Measurements from ENCODE around the gene MX1.

The MX1 gene

DNA sequence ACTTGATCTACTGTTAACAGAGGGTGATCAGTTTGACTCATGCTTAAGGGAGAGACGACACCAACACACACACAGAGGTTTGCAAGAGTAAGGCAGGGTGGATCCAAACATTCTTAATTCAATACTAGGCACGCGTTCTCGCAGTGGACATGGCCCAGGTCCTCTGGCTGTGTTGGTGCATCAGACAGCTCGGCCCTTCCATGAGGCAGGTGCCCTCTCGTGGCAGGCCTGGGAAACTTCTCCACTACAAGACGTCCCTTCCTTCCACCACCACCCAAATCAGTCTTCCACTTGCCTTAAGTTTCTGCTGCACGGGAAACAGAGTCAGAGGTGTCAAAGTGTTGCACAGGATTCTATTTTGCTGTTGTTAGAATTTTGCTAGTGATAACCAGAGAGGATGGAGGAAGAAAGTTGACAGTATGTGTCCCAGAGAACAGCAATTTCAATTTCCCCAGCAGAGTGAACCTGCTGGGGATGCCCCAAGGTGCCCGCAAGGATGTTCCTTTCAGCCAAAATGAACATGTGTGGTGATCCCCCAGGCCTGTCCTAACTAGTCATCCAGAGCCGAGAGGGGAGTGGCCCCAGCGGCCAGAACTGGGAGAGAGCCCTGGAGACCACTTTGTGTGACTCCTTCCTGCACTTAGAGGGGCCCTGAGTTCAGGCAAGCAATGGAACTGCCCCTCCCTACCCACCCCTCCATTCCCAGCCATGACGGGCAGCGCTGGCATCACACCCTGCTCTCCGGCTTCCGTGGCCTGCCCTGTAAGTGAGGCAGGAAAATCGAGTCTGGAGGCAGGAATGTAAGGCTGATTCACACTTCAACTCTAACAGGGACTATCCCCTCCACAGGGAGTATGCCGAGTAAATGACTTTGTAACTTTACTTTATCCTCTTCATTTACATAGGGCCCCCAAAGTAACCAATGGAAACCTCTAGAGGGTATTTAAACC is 34.8 kb downstream of the MX1 start:
- DNase-seq: peak; percentile 59

DNA sequence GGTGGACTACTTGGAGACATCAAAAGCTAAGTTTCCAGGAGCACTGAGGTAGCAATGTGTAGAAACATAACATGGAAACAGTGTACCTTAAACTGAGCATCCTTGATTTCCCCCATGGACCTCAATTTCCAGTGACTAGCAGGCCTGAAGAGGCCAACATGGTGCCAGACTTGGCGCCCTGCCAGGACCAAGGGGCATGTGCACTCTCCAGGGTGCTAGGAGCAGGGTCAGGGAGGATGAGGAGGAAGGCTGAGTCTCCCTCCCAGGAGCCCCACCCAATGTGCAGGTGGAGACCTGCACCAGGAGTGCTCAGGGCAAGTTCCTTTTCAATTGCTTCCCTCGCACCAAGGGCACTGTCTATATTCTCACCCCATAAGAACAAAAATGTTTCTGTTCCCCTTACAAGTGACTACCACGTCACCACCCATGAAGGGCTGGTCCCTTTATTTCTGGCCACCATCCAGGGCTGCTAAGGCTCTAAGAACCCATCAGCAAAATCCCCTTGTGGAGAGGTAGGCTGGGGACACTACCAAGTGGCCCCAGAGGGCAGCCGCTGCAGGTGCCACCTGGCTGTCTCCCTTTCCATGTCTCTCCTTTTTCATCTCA is 39.2 kb downstream of the MX1 start:
- DNase-seq: no peak

DNA sequence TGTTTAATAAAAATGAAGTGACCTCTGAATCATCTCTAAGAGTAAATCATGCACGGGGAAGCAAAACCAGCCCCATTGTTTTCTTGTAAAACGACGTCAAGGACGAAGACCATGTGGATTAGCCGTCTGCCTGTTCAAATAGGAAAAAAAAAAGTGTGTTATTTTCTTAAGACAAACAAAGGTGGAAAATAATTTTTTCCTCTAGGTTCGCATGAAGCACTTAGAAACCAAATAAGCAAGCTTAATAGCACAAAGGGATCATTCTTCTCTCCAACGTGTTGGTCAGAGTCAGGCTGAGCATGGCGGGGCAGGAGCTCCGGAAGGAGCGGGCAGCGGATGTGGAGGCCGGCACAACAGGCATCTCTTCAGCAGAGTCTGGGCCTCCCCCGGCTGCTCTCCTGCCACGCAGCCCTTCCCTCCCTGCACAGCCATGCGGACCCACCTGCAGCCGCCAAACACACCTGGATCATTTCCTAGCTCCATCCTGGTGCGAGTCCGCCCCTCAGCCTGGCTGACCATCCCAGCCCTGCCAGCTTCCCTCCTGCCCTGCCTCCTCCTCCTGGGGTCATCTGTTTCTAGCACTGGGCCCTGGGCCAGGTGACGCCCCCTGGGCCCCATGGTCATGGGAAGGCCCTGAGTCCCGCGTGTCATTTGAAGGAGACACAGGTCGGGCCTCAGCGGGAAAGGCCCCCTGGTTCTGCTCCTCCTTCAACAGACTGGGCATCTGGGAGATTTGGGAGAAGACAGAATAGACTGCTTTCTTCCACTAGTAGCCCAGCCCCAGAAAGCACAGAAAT is 40.2 kb downstream of the MX1 start:
- no peak for DNase-seq

DNA sequence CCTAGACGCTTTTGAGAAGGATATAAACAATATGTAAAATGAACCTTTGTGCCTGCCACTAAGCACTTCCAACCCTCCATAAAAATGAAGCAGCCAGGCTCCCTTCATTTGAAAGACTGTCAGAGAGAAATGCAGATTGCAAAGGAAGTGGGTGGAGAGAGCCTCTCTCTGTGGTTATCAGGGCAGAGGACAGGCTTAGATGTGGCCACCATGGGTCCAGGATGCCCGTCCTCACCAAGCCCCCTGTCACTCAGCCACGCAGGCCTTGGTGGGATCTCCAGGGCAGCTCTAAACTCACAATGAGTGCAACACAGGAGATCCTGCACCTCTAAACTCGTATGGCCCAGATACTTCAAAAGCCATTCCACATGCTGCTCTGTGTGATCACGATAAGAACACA is 44.0 kb downstream of the MX1 start:
- no peak for DNase-seq

DNA sequence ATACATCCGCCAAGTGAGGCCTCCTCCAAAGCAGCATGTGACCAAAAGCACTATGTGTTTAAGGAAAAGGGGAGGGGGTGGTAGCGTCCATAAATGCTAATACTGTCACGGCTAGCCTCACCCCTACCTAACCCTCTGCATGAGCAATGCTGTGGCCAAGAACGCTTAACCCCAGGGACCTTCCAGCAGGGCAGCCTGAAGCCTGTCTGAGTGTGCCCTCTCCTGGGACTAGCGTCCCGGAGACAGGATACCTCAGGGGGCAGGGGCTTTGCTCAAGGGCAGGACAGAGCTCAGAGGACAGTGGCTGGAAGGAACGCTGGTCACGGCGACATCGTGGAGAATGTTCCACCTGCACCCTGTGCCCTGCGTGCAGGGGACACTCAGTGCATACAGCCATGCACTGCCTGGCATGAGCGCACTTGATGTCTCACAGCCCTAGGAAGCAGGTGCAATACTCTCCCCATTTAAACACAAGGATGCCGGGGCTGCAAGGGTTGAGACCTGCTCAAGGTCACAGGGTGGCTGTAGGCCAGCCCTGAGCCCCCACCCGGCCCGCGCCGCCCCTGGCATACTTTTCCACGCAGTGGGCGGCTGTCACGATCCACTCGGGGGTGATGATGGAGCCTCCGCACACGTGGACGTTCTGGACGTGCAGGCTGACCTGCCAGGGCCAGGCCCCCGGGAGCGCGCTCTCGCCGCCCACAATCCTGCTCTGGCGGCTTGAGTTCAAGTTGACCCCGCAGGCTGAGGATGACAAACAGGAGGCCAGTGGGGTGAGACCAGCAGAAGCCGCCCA is 46.9 kb downstream of the MX1 start:
- DNase-seq: no peak

DNA sequence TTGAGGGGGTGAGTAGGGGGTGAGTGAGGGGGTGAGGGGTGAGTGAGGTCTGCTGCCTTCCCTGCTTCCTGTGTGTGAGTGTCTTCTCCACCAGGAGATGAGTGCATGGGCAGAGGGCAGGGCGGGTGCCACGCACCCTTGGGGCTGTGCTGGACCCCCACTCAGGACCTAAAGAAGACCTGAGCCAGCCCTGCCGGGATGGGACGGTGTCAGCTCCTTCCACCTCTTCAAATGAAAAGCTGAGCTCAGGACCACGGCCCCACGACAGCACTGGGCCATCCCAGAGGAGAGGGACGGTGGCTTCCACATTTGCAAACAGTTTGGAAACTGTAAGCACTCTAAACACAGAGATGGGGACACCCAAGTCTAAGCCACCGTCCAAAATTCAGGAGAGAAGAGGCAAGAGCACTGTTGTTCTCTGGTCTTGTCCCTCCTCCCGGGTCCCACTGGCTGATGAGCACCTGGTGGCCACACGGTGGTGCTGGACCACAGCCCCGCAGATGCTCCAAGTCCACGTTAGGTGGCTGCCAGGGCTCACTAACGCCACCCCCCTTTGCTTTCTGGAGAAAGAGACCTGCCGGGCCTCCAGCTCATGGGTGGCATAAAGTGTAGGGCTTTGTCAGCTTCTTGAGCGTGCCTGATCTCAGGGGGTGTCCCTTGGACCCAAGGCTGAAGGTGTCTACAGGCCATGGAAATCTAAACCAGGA is 49.8 kb downstream of the MX1 start:
- DNase-seq: no peak

DNA sequence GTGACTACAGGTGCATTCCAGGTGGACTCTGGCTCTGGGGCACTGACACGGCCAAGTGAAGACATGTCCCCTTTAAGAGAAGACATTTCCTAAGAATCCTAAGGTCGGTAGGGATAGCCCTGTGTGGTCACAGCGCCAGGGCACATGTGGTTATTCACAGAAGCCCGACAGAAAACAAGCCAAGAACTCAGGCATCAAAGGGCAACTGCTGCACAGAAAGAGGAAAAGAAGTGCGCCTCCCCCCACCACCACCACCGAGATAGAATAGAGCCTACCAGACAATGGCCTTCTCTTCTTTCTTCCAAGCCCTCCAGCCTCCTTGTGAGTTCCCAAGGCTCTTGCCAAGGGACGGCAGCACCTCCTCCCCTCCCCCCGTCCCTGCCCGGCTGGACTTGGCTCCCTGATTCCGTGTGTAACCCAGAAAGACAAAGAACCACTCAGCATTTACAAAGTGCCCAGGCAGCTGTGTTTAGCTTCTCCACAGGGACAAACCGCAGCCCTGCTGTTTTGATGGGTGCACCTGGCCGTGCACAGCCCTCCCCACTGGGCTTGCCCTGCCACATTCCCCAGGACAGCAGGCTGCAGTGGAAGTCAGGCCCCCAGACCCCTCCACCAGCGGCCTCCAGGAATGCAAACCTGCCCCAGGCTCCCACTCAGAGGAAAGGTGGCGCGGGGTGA is 51.7 kb downstream of the MX1 start:
- no peak for DNase-seq

DNA sequence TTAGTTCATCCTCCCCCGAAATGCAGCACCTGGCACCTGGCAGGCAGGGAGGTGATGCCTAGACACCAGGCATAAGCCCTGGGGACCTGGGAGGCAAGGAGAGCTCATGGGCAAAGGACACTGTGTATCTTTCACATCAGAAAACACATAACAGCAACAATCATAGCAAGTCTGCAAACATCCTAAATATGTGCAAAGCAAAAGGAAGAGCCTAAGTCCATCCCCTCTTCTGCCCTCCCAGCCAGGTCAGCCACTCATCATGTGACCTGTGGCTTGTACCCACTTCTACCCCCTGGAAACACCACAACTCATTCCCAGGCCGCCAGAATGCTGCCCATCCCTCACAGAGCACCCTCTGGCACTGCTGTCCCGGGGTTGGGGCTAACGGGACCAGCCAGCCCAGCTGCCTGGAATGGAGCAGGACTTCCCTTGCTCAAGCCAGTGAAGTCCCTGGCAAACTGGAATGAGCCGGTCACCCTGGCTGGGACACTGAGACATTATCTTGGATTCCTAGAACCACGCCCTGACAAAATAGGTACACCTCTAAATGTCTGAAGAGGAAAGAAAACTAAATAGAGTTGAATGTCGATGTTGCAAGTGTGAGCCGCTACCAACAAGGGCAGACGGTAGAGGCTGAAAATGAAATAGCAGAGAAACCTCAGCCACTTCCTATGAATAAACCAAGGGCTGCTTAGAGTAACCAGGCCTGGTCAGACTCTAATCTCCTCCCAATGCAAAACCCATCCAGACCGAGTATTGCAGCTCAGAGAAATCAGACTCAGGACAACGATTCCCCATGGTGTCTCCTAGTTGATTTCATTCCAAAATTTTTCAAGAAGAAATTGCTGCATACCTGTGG is 52.5 kb downstream of the MX1 start:
- no peak for DNase-seq

DNA sequence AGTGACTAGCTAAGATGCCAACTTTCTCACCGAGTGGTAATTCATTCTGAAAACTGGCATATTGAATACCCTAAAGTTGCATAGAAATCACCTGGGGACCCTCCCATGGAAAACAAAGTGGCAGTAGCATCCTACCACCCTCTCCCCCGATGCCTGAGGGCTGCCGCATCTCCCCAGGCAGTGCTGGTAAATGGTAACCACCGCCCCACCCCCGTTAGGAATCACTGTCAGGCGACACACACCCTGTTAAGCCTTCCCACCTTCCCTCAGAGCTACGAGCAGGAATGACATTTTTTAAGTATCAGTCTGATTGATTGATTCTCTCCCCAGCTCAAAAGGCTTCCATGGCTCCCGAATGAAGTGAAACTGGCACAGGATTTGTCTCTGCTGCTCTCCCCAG is 53.6 kb downstream of the MX1 start:
- DNase-seq: no peak

DNA sequence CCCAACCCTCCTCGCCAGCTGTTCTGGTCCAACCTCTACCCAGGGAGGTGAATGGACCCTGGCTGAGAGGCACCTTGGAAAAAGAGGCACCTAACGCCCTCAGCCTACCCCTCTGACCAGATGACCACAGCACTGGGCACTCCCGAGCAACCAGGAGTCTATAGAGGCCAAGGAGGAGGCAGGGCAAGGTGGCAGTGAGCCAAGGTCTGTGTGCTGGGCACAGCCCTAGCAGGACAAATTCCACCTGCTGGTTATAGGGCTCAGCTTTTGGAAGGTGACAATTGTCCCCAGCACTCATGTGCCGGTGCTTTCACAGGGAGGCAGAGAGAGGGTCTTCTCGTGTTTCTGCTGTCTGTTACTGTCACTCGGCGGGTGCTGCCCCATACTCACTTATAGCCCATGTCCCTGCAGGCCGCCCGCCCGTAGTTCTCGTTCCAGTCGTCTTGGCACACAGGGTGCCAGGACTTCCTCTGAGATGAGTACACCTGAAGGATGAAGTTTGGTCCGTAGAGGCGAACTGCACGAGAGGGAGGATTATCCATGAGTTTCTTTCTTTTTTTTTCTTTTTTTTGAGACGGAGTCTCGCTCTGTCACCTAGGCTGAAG is 54.1 kb downstream of the MX1 start:
- no peak for DNase-seq

DNA sequence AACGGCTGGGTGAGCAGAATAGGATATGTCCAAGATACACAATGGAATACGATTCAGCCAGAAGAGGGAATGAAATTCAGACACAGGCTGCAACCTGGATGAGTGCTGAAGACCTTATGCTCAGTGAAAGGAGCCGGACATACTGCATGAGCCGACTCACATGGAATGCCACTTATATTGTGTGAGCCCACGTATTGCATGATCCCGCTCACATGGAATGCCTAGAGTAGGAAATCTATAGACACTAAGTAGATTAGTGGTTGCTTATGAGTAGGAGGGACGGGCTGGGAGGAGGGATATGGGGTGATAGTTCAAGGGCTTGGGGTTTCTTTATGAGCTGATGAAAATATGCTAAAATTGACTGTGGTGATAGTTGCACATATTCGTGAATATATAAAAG is 55.2 kb downstream of the MX1 start:
- DNase-seq: no peak

DNA sequence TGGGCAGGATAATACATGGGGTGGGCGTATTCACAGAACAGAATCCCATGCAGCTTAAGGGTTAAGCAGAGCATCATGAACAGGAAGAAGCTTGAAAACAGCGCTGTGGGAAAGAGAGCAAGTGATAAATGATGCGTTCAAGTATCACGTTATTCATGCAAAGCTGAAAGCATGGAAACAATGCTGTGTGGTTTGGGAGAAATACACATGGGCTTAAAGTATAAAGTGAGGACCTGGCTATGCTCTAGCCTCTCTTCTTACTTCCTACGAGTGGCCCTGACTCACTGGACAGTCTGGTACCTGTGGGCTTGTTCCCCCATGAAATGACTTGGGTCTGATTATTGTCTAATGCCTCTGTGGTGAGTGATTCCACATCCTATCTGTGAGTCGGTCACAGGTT is 56.3 kb downstream of the MX1 start:
- DNase-seq: no peak

DNA sequence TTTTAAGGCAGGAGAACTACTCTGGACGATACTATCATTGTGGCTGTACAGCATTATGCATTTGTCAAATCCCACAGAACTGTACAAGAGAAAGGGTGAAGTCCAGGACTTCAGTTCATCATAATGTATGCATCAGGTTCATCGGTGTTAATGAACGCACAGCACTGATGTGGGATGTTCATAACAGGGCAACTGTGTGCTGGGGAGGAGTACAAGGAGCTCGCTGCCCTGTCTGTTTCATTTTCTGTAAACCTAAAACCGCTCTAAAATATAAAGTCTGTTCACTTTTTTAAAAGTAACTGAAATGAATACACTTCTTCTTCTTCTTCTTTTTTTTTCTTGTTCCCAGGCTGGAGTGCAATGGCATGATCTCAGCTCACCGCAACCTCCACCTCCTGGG is 56.9 kb downstream of the MX1 start:
- no peak for DNase-seq

DNA sequence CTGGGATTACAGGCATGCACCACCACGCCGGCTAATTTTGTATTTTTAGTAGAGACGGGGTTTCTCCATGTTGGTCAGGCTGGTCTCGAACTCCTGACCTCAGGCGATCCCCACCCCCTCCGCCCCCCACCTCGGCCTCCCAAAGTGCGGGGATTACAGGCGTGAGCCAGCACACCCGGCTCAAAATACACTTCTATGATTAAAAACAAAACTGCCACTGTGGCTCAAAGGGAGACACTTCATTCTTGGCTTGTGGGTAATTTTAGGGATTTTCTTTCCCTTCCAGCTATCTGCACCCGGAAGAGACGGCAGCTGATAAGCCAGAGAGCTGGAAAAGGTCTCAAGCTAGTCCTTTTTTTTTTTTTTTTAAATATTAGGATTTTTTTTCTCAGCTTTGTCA is 57.4 kb downstream of the MX1 start:
- no peak for DNase-seq

DNA sequence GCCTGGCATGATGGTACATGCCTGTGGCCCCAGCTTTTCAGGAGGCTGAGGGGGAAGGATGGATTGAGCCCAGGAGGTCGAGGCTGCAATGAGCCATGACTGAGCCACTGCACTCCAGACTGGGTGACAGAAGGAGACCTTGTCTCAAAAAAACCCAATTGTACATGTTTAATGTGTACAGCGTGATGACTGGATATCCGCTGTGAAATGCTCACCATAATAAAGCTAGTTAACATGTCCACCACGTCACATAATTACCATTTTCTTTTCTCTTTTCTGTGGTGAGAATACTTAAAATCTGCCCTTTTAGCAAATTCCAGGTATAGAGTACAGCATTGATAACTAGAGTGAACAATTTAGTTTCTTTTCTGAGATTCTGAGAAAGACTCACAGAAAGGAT is 57.9 kb downstream of the MX1 start:
- DNase-seq: no peak

DNA sequence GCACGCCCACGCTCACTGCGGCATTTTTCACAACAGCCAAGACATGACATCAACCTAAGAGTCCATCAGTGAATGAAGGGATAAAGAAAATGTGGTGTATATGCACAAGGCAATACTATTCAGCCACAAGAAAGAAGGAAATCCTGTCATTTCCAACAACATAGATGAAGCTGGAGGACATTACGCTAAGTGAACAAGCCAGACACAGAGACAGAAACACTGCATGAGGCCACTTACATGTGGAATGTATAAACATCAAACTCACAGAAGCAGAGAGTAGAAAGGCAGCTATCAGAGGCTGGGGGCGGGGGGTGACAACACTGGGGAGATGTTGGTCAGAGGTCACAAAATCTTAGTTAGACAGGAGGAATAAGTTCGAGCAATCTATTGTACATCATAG is 61.0 kb downstream of the MX1 start:
- DNase-seq: no peak

DNA sequence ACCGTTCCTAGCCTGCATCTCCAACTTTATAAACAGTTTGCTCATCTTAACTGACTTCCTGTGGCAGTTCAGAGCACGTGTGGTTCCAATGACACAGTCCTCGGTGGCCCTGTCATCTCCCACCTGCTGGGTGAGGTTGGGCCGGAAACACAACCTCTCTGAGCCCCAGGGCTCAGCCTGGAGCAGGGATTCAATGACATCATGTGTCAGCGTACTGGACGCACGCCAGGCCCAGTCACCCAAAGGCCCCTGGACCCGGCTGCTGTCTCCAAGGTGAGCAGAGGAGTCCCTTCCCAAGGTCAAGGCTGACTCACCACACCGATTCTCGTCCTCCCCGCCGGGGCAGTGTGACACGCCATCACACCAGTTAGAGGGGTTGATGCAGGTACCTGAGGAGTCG is 62.0 kb downstream of the MX1 start:
- no peak for DNase-seq

DNA sequence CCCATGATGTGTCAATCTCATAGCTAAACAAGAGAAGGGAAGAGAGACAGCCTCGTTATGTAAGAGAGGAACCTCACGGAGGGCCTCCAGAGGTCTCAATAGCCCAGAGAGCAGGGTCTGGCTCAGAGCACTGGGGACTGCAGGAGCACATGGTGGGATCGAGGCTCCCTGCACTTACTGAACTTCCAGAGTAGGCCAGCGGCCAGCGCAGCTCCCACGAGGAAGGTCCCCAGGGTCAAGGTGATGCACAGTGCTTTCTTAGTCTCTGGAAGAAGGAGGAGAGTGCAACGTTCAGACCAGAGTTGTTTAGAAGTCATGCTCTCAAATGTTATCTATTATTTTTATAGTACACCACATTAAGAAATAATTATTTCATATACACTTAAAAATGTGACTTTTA is 63.3 kb downstream of the MX1 start:
- DNase-seq: no peak

DNA sequence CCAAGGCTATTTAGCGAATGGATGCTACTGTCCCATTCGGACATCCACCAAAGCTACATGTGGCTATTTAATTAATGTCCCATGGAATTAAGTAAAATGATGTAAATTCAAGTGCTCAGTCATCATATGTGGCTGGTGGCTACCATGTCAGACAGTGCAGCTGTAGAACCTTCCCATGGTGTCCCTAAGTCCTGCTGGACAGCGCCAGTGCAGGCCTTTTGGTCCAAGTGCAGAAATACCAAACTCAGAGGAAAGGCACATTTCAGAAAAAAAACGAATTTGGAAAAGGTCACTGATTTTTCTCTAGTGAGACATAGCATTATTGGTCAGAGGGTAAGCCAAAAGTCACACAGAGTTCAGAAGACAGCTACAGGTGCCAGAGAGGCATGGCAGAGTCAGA is 64.3 kb downstream of the MX1 start:
- DNase-seq: no peak

DNA sequence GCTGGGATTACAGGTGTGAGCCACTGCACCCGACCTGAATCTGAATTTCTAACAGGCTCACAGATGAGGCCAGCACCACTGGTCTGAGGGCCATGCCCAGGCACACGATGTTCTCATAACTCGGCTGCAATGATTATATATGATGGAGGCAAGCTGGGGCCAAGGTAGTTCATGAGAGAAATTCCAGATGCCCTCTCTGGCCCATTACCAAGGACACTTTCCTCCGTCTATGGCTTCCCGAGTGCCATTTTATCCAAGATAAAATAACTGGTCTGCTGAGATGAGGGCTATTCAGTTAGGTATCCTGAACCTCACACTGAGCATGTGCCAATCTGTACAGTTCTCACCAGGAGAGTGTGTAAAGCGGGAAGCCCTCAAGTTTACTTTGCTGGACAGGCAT is 65.4 kb downstream of the MX1 start:
- DNase-seq: no peak
